ENCODE data around the gene PCSK6. TPM values are rescaled to one million over a fixed set of nuclear protein-coding genes. Genes with fewer than 3 reads are reported as not detected.

The PCSK6 gene
- total RNA-seq, 1 experiment from 2014 or later, result 0.36 TPM

GRCh38 chr15:101448336-101448735 is 41.2 kb downstream of the PCSK6 start:
- Histone ChIP-seq H3K27me3 (0 out of 2 replicates have a peak, but pooled peaks cover 2% of the 10 kb centered on the region), H3K36me3 (no peaks in the 10 kb centered on the region), H3K9me3 (replicated peaks) (peaks cover 5% of the 10 kb centered on the region; the same call in 1 of the 2 replicates), H3K4me1 (peaks cover 24% of the 10 kb centered on the region), H3K4me3 (no peak overlapping the region), H3K27ac (no peak overlapping the region)
- no peak for DNase-seq

- peaks cover 5% of the 10 kb centered on the region; the same call in 1 of the 2 replicates for H3K9me3 ChIP-seq (replicated peaks)
- DNase-seq, result no peak
- no peak overlapping the region for H3K4me3 ChIP-seq
- peaks cover 24% of the 10 kb centered on the region for H3K4me1 ChIP-seq
- H3K27me3 ChIP-seq, result 0 out of 2 replicates have a peak, but pooled peaks cover 2% of the 10 kb centered on the region
- H3K27ac ChIP-seq, result no peak overlapping the region
- H3K36me3 ChIP-seq, result no peaks in the 10 kb centered on the region
Observed at GRCh38 chr15:101447561-101448071, 41.9 kb downstream of the PCSK6 start.

GRCh38 chr15:101447168-101447533 is 42.4 kb downstream of the PCSK6 start:
- peaks cover 5% of the 10 kb centered on the region; the same call in 1 of the 2 replicates for H3K9me3 ChIP-seq (replicated peaks)
- H3K4me1 ChIP-seq, result peaks cover 21% of the 10 kb centered on the region
- DNase-seq, result no peak
- H3K27me3 ChIP-seq, result 0 out of 2 replicates have a peak, but pooled peaks cover 2% of the 10 kb centered on the region
- H3K4me3 ChIP-seq, result no peak overlapping the region
- H3K27ac ChIP-seq, result no peak overlapping the region
- no peaks in the 10 kb centered on the region for H3K36me3 ChIP-seq

GRCh38 chr15:101446518-101447167 is 42.9 kb downstream of the PCSK6 start:
- Histone ChIP-seq H3K9me3 (replicated peaks) (peaks cover under 1% of the 10 kb centered on the region; the same call in 1 of the 2 replicates), H3K27ac (no peak overlapping the region), H3K36me3 (no peaks in the 10 kb centered on the region), H3K4me1 (peaks cover 16% of the 10 kb centered on the region), H3K27me3 (no peaks in the 10 kb centered on the region), H3K4me3 (no peak overlapping the region)
- DNase-seq, result no peak

- H3K36me3 ChIP-seq, result no peaks in the 10 kb centered on the region
- H3K9me3 ChIP-seq (replicated peaks), result no peaks in the 10 kb centered on the region
- H3K4me1 ChIP-seq, result peaks cover 10% of the 10 kb centered on the region
- no peak overlapping the region for H3K4me3 ChIP-seq
- H3K27me3 ChIP-seq, result no peaks in the 10 kb centered on the region
- no peak for DNase-seq
- no peak overlapping the region for H3K27ac ChIP-seq
Observed at GRCh38 chr15:101445562-101446517, 43.7 kb downstream of the PCSK6 start.

GRCh38 chr15:101444807-101445508 is 44.5 kb downstream of the PCSK6 start:
- DNase-seq, result no peak
- H3K36me3 ChIP-seq, result no peaks in the 10 kb centered on the region
- no peak overlapping the region for H3K4me3 ChIP-seq
- H3K4me1 ChIP-seq, result peaks cover 13% of the 10 kb centered on the region
- H3K9me3 ChIP-seq (replicated peaks), result no peaks in the 10 kb centered on the region
- H3K27ac ChIP-seq, result no peak overlapping the region
- H3K27me3 ChIP-seq, result no peaks in the 10 kb centered on the region

GRCh38 chr15:101444015-101444414 is 45.5 kb downstream of the PCSK6 start:
- H3K36me3 ChIP-seq, result no peaks in the 10 kb centered on the region
- no peak overlapping the region for H3K4me3 ChIP-seq
- H3K27ac ChIP-seq, result no peak overlapping the region
- no peaks in the 10 kb centered on the region for H3K27me3 ChIP-seq
- peaks cover 13% of the 10 kb centered on the region for H3K4me1 ChIP-seq
- DNase-seq, result no peak
- no peaks in the 10 kb centered on the region for H3K9me3 ChIP-seq (replicated peaks)

GRCh38 chr15:101442272-101442671 is 47.2 kb downstream of the PCSK6 start:
- Histone ChIP-seq H3K9me3 (replicated peaks) (no peaks in the 10 kb centered on the region), H3K27me3 (no peaks in the 10 kb centered on the region), H3K36me3 (no peaks in the 10 kb centered on the region), H3K27ac (no peak overlapping the region), H3K4me3 (no peak overlapping the region), H3K4me1 (peaks cover 13% of the 10 kb centered on the region)
- DNase-seq, result no peak

- Histone ChIP-seq H3K27ac (no peak overlapping the region), H3K9me3 (replicated peaks) (no peaks in the 10 kb centered on the region), H3K27me3 (no peaks in the 10 kb centered on the region), H3K4me1 (peaks cover 13% of the 10 kb centered on the region), H3K36me3 (no peaks in the 10 kb centered on the region), H3K4me3 (no peak overlapping the region)
- DNase-seq, result no peak
Observed at GRCh38 chr15:101441696-101442095, 47.8 kb downstream of the PCSK6 start.

GRCh38 chr15:101440846-101441590 is 48.5 kb downstream of the PCSK6 start:
- no peak for DNase-seq
- Histone ChIP-seq H3K27me3 (no peaks in the 10 kb centered on the region), H3K27ac (peak overlapping the region; percentile 49), H3K4me1 (peaks cover 9% of the 10 kb centered on the region), H3K36me3 (no peaks in the 10 kb centered on the region), H3K4me3 (no peak overlapping the region), H3K9me3 (replicated peaks) (no peaks in the 10 kb centered on the region)

GRCh38 chr15:101439920-101440319 is 49.6 kb downstream of the PCSK6 start:
- no peak overlapping the region for H3K4me3 ChIP-seq
- H3K9me3 ChIP-seq (replicated peaks), result no peaks in the 10 kb centered on the region
- H3K36me3 ChIP-seq, result no peaks in the 10 kb centered on the region
- DNase-seq, result no peak
- H3K27ac ChIP-seq, result peak overlapping the region; percentile 49
- peaks cover 8% of the 10 kb centered on the region; the same call in 1 of the 2 replicates for H3K4me1 ChIP-seq
- H3K27me3 ChIP-seq, result no peaks in the 10 kb centered on the region

GRCh38 chr15:101439285-101439919 is 50.1 kb downstream of the PCSK6 start:
- peaks cover 8% of the 10 kb centered on the region; the same call in 1 of the 2 replicates for H3K4me1 ChIP-seq
- no peaks in the 10 kb centered on the region for H3K9me3 ChIP-seq (replicated peaks)
- peak in 1 of 2 experiments; percentile 27 for DNase-seq
- H3K4me3 ChIP-seq, result no peak overlapping the region
- H3K27me3 ChIP-seq, result no peaks in the 10 kb centered on the region
- peak overlapping the region; percentile 49 for H3K27ac ChIP-seq
- H3K36me3 ChIP-seq, result no peaks in the 10 kb centered on the region

GRCh38 chr15:101438482-101439284 is 50.8 kb downstream of the PCSK6 start:
- peaks cover 8% of the 10 kb centered on the region; the same call in 1 of the 2 replicates for H3K4me1 ChIP-seq
- no peak for DNase-seq
- H3K4me3 ChIP-seq, result no peak overlapping the region
- H3K27me3 ChIP-seq, result 0 out of 2 replicates have a peak, but pooled peaks cover 3% of the 10 kb centered on the region
- no peak overlapping the region for H3K27ac ChIP-seq
- H3K36me3 ChIP-seq, result no peaks in the 10 kb centered on the region
- no peaks in the 10 kb centered on the region for H3K9me3 ChIP-seq (replicated peaks)

Measured in SJCRH30 (cell line).